Astrocyte (in vitro differentiated cells and primary cell): Measurements from ENCODE around the gene DAGLA.

Experiments used
- EZH2 ChIP-seq: IDR thresholded peaks from 2 replicates; pipeline ENCODE4 v1.6.1; 2012; ENCODE audit warnings: mild to moderate bottlenecking, low read length, inconsistent platforms; ENCODE audit not compliant: insufficient read depth
- TF ChIP-seq, protein P1 (sequence below): IDR thresholded peaks from 2 replicates; pipeline ENCODE4 v1.5.1; 2011; ENCODE audit warnings: low read depth, mild to moderate bottlenecking, inconsistent platforms, low read length, moderate library complexity; ENCODE audit not compliant: insufficient read depth

- TF ChIP-seq, protein P1, sequence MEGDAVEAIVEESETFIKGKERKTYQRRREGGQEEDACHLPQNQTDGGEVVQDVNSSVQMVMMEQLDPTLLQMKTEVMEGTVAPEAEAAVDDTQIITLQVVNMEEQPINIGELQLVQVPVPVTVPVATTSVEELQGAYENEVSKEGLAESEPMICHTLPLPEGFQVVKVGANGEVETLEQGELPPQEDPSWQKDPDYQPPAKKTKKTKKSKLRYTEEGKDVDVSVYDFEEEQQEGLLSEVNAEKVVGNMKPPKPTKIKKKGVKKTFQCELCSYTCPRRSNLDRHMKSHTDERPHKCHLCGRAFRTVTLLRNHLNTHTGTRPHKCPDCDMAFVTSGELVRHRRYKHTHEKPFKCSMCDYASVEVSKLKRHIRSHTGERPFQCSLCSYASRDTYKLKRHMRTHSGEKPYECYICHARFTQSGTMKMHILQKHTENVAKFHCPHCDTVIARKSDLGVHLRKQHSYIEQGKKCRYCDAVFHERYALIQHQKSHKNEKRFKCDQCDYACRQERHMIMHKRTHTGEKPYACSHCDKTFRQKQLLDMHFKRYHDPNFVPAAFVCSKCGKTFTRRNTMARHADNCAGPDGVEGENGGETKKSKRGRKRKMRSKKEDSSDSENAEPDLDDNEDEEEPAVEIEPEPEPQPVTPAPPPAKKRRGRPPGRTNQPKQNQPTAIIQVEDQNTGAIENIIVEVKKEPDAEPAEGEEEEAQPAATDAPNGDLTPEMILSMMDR: no peak
- TF ChIP-seq EZH2: no peak
Observed at GRCh38 chr11:61739413-61739812, 59.2 kb downstream of the DAGLA start.
